K562 (cell line): Measurements from ENCODE around the gene COMMD1. TPM values are rescaled to one million over a fixed set of nuclear protein-coding genes. Genes with fewer than 3 reads are reported as not detected.

Experiments
- ATAC-seq: fragments of 200-7000 bp; cut with Tn5 transposase; 3 replicates; pipeline ENCODE4 v1.9.1; 2020; ENCODE audit warnings: moderate library complexity
- BruUV-seq: library from RNA; stranded (reverse); fragments of 400-500 nt; replicated peaks from 2 replicates; lab custom pipeline; 2021; lab: Mats Ljungman, UMichigan
- CTCF ChIA-PET: fragments of 300-600 bp; formaldehyde crosslinking; extraction: SDS; loops from one replicate; lab custom pipeline; 2021; ENCODE audit warnings: low intra/inter-chr PET ratio; lab: Yijun Ruan, JAX
- POLR2A ChIA-PET: fragments of 300-600, 350-650 bp; sonication (Branson Sonifier 250); formaldehyde crosslinking; extraction: SDS; loops from one replicate; lab custom pipeline; 2021; ENCODE audit warnings: antibody characterized with exemption, inconsistent platforms; lab: Yijun Ruan, JAX
- DNase-seq, 4 experiments: peaks; one replicate each; pipeline versions ENCODE4 v3.0.0 to v3.0.0-alpha.2; 2011 to 2018; ENCODE audit warnings: low spot score in 3 of 4, mixed read lengths in 3 of 4; ENCODE audit errors: extremely low read depth in 1 of 4
- FAIRE-seq: peaks from 2 replicates; lab custom pipeline; 2011; peaks lifted over from hg19 to GRCh38; lab: Jason Lieb, UNC
- H2AFZ ChIP-seq: 2 replicates; pipeline ENCODE4 v1.6.0; 2011; ENCODE audit warnings: low read depth, low read length, control low read depth, inconsistent platforms
- H3K27ac ChIP-seq: fragments of 200-600 bp; 3 replicates; pipeline ENCODE4 v1.8.0; 2011; ENCODE audit warnings: low read depth, mild to moderate bottlenecking, control low read depth, inconsistent platforms, low read length, moderate library complexity, mixed read lengths; ENCODE audit errors: extremely low read depth
- H3K27me3 ChIP-seq, 2 experiments: fragments of 300-600 bp in 1 of 2; 2 replicates in 1 of 2; 3 replicates in 1 of 2; pipeline versions ENCODE4 v1.6.0 to v1.8.0; 2011; ENCODE audit warnings: inconsistent platforms in 2 of 2, low read length in 2 of 2, mild to moderate bottlenecking in 1 of 2, mixed read lengths in 1 of 2, moderate library complexity in 1 of 2; ENCODE audit not compliant: control insufficient read depth in 2 of 2, insufficient read depth in 2 of 2
- H3K36me3 ChIP-seq: fragments of 300-600 bp; 3 replicates; pipeline ENCODE4 v1.8.0; 2011; ENCODE audit warnings: mild to moderate bottlenecking, low read length, inconsistent platforms; ENCODE audit not compliant: control insufficient read depth, insufficient read depth
- H3K4me1 ChIP-seq, 2 experiments: fragments of 200-600 bp in 1 of 2; replicated peaks in 1 of 2; 2 replicates in 1 of 2; 3 replicates in 1 of 2; pipeline versions ENCODE4 v1.5.1 to v1.8.0; 2011; ENCODE audit warnings: inconsistent platforms in 2 of 2, low read length in 2 of 2, mild to moderate bottlenecking in 1 of 2, mixed read lengths in 1 of 2, moderate library complexity in 1 of 2; ENCODE audit not compliant: control insufficient read depth in 2 of 2, insufficient read depth in 2 of 2
- H3K4me2 ChIP-seq: 2 replicates; pipeline ENCODE4 v1.6.1; 2011; ENCODE audit warnings: low read length, control low read depth, inconsistent platforms, mixed read lengths; ENCODE audit not compliant: insufficient read depth
- H3K4me3 ChIP-seq: fragments of 200-600 bp; sonication (generic), shearing (Covaris generic); 2 replicates; pipeline ENCODE4 v1.5.1; 2016; ENCODE audit warnings: control low read depth, inconsistent platforms
- H3K79me2 ChIP-seq: fragments of 200-600 bp; 3 replicates; pipeline ENCODE4 v1.8.0; 2011; ENCODE audit warnings: low read length, inconsistent platforms; ENCODE audit not compliant: control insufficient read depth, insufficient read depth
- H3K9ac ChIP-seq, 2 experiments: 2 replicates each; pipeline versions ENCODE4 v1.6.0 to v1.6.1; 2011; ENCODE audit warnings: low read depth in 2 of 2, low read length in 2 of 2, control low read depth in 1 of 2, inconsistent platforms in 1 of 2, mild to moderate bottlenecking in 1 of 2, mixed read lengths in 1 of 2; ENCODE audit not compliant: insufficient read depth in 1 of 2
- H3K9me1 ChIP-seq: one replicate; pipeline ENCODE4 v1.6.0; 2011; ENCODE audit warnings: inconsistent platforms, mild to moderate bottlenecking, low read length, moderate library complexity; ENCODE audit not compliant: control insufficient read depth, insufficient read depth
- H3K9me3 ChIP-seq: replicated peaks from 2 replicates; pipeline ENCODE4 v1.5.1; 2011; ENCODE audit warnings: low read depth, low read length, inconsistent platforms; ENCODE audit not compliant: control insufficient read depth, insufficient read depth
- H4K20me1 ChIP-seq: replicated peaks from 2 replicates; pipeline ENCODE4 v1.6.1; 2011; ENCODE audit warnings: low read length, inconsistent platforms, mixed read lengths; ENCODE audit not compliant: control insufficient read depth, insufficient read depth
- ARID4B ChIP-seq: sonication (generic); formaldehyde crosslinking; IDR thresholded peaks from 2 replicates; pipeline ENCODE4 v1.8.0; 2022; ENCODE audit warnings: mild to moderate bottlenecking, missing genetic modification reagents
- COPS2 ChIP-seq: fragments of 450-650 bp; conservative IDR thresholded peaks from 2 replicates; pipeline ENCODE4 v1.6.1; 2016; ENCODE audit warnings: mild to moderate bottlenecking, moderate library complexity
- FUS ChIP-seq: fragments of 200-400 bp; formaldehyde crosslinking; optimal IDR thresholded peaks from 2 replicates; pipeline ENCODE3; 2017; ENCODE audit warnings: low read depth, low read length
- RBM14 ChIP-seq: fragments of 200-400 bp; formaldehyde crosslinking; IDR thresholded peaks from 2 replicates; pipeline ENCODE4 v1.6.1; 2018; ENCODE audit warnings: low read depth, mild to moderate bottlenecking, low read length, moderate library complexity, borderline replicate concordance; ENCODE audit not compliant: insufficient read depth
- SLC30A9 ChIP-seq: fragments of 250-450 bp; sonication (Bioruptor Pico); IDR thresholded peaks from 2 replicates; pipeline ENCODE4 v1.8.0; 2022; ENCODE audit warnings: mild to moderate bottlenecking, moderate library complexity
- SMAD3 ChIP-seq: fragments of 450-650 bp; formaldehyde crosslinking; conservative IDR thresholded peaks from 2 replicates; pipeline ENCODE4 v1.4.0; 2020; ENCODE audit warnings: mild to moderate bottlenecking
- ZNF589 ChIP-seq: fragments of 200-800 bp; sonication (Bioruptor generic); IDR thresholded peaks from 2 replicates; pipeline ENCODE4 v1.6.1; 2016; ENCODE audit warnings: low read depth, missing genetic modification characterization, missing compliant biosample characterization
- in situ Hi-C: fragments of 300-500 bp; cut with MboI; formaldehyde crosslinking; loops from 4 replicates; pipeline ENCODE4 v1.15.0; 2018; ENCODE audit warnings: inconsistent platforms, mixed read lengths
- intact Hi-C: fragments of 100-400 bp; cut with micrococcal nuclease; formaldehyde crosslinking; loops from 2 replicates; pipeline ENCODE4 v1.14.2; 2022
- polyA plus RNA-seq, 8 experiments: library from polyadenylated mRNA; depleted of rRNA in 4 of 8; stranded (reverse) in 5 of 8; unstranded in 3 of 8; fragments of >200 nt; fragmentation: Nextera tagmentation in 2 of 8; fragmentation: Illumina TruSeq in 1 of 8; extraction: Ambion mirVana in 2 of 8; extraction: Trizol in 1 of 8; gene quantifications; 2 replicates each; pipeline versions ENCODE4 v1.2.1 to v1.2.3, GENCODE V29; 2011 to 2014; ENCODE audit warnings: inconsistent platforms in 1 of 8, missing spikeins in 1 of 8
- total RNA-seq, 7 experiments: library from RNA; depleted of rRNA in 6 of 7; stranded (reverse); fragments of >200 nt in 6 of 7; fragmentation: Illumina TruSeq in 2 of 7; extraction: Trizol in 2 of 7; gene quantifications; 2 replicates each; pipeline versions ENCODE4 v1.2.1 to v1.2.3, GENCODE V29; 2011 to 2021; ENCODE audit warnings: low replicate concordance in 1 of 7

The COMMD1 gene
- total and polyA plus RNA-seq, 9 of the 15 experiments (the other 6 are each of a cell fraction or from before 2014, with no cell fraction given): 14.4 to 77.0 (median 21.4) TPM

- no peak for TF ChIP-seq ARID4B (CRISPR knock-in tag)
- no peak for TF ChIP-seq SMAD3 (CRISPR knock-in tag)
- TF ChIP-seq SLC30A9: no peak
- TF ChIP-seq ZNF589 (CRISPR knock-in tag): no peak
- TF ChIP-seq COPS2: no peak
These were observed 236.6 kb downstream of the COMMD1 start (continued) for GRCh38 chr2:62142054-62142453.

GRCh38 chr2:62143696-62144095 is 238.2 kb downstream of the COMMD1 start:
- Histone ChIP-seq H3K4me2 (no peak overlapping the region), H3K4me3 (no peak overlapping the region), H4K20me1 (no peaks in the 10 kb centered on the region), H2AFZ (no peak overlapping the region), H3K27me3 (no peaks in the 10 kb centered on the region), H3K9me3 (no peaks in the 10 kb centered on the region), H3K9ac (no peak overlapping the region), H3K27ac (no peak overlapping the region), H3K4me1 (no peaks in the 10 kb centered on the region), H3K36me3 (no peaks in the 10 kb centered on the region), H3K79me2 (no peaks in the 10 kb centered on the region), H3K9me1 (no peaks in the 10 kb centered on the region)
- DNase-seq (no peak), ATAC-seq (no peak), FAIRE-seq (no peak)
- CTCF ChIA-PET: no interaction called here
- TF ChIP-seq FUS: no peak
- TF ChIP-seq RBM14: no peak
- in situ Hi-C loops (no loop called here), intact Hi-C loops (no loop called here)
- no TSS peak for BruUV-seq
- POLR2A ChIA-PET: interaction anchor here (0.7 kb wide), 1 partner anchor 8 kb away, joined by 3 read pairs; no protein-coding TSS in a partner anchor
